Measurements from ENCODE around the gene MVD.
A peak's percentile ranks its signal among the peaks of the same experiment; 100 is the strongest.

MVD gene

GRCh38 chr16:88635671-88636319, 27.1 kb downstream of the MVD start:
- TF ChIP-seq, protein P1, sequence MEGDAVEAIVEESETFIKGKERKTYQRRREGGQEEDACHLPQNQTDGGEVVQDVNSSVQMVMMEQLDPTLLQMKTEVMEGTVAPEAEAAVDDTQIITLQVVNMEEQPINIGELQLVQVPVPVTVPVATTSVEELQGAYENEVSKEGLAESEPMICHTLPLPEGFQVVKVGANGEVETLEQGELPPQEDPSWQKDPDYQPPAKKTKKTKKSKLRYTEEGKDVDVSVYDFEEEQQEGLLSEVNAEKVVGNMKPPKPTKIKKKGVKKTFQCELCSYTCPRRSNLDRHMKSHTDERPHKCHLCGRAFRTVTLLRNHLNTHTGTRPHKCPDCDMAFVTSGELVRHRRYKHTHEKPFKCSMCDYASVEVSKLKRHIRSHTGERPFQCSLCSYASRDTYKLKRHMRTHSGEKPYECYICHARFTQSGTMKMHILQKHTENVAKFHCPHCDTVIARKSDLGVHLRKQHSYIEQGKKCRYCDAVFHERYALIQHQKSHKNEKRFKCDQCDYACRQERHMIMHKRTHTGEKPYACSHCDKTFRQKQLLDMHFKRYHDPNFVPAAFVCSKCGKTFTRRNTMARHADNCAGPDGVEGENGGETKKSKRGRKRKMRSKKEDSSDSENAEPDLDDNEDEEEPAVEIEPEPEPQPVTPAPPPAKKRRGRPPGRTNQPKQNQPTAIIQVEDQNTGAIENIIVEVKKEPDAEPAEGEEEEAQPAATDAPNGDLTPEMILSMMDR (IDR thresholded peaks at IDR 0.05; ENCODE audit: low read depth, low read length) = no peak
- DNase-seq (ENCODE audit: extremely low read depth, low read depth) = no peak

GRCh38 chr16:88634994-88635670, 27.8 kb downstream of the MVD start:
- TF ChIP-seq, protein P1 (IDR thresholded peaks at IDR 0.05; ENCODE audit: low read depth, low read length) = no peak
- no peak for DNase-seq (ENCODE audit: extremely low read depth, low read depth)

GRCh38 chr16:88634141-88634993, 28.5 kb downstream of the MVD start:
- TF ChIP-seq, protein P1 (IDR thresholded peaks at IDR 0.05; ENCODE audit: low read depth, low read length) = no peak
- DNase-seq (ENCODE audit: extremely low read depth, low read depth) = no peak

DNA sequence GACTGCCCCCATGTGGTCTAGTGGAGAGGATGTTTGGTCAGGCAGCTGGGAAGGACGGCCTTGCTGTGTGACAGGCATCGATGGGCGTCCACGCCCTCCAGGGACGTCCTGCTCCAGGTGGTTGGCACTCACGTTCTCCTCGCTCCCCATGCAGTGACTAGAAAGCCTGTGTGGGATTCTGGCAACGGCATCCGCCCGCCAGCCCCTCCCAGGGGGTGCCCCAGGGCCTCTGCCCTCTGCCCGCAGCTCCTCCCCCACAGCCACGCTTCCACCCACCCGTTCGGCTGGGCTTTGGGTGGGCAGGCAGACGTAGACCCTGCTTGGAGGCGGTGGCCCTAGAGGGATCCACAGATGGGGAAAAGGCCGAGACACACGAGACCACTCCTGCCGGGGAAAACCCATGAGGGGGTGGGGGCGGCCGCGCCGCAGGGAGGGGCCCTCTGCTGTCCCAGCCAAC, 29.2 kb downstream of the MVD start:
- DNase-seq (ENCODE audit: extremely low read depth, low read depth) = no peak
- TF ChIP-seq, protein P1 (IDR thresholded peaks at IDR 0.05; ENCODE audit: low read depth, low read length) = peak; percentile 21

GRCh38 chr16:88632587-88632930, 30.3 kb downstream of the MVD start:
- TF ChIP-seq, protein P1 (IDR thresholded peaks at IDR 0.05; ENCODE audit: low read depth, low read length) = no peak
- no peak for DNase-seq (ENCODE audit: extremely low read depth, low read depth)

GRCh38 chr16:88631920-88632586, 30.8 kb downstream of the MVD start:
- no peak for DNase-seq (ENCODE audit: extremely low read depth, low read depth)
- TF ChIP-seq, protein P1 (IDR thresholded peaks at IDR 0.05; ENCODE audit: low read depth, low read length) = no peak

All from AG09319 (cell line).